Measurements from ENCODE around the gene SOX1.

- TF ChIP-seq, protein P1, sequence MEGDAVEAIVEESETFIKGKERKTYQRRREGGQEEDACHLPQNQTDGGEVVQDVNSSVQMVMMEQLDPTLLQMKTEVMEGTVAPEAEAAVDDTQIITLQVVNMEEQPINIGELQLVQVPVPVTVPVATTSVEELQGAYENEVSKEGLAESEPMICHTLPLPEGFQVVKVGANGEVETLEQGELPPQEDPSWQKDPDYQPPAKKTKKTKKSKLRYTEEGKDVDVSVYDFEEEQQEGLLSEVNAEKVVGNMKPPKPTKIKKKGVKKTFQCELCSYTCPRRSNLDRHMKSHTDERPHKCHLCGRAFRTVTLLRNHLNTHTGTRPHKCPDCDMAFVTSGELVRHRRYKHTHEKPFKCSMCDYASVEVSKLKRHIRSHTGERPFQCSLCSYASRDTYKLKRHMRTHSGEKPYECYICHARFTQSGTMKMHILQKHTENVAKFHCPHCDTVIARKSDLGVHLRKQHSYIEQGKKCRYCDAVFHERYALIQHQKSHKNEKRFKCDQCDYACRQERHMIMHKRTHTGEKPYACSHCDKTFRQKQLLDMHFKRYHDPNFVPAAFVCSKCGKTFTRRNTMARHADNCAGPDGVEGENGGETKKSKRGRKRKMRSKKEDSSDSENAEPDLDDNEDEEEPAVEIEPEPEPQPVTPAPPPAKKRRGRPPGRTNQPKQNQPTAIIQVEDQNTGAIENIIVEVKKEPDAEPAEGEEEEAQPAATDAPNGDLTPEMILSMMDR (IDR thresholded peaks at IDR 0.05) = no peak
- no peak for TF ChIP-seq POLR2A (IDR thresholded peaks at IDR 0.05)
Observed at GRCh38 chr13:112059457-112060281, 7.3 kb upstream of the SOX1 start.
